BJ (cell line): Measurements from ENCODE around the gene FITM1. TPM values are rescaled to one million over a fixed set of nuclear protein-coding genes. Genes with fewer than 3 reads are reported as not detected.

Experiments used
- CTCF ChIA-PET: fragments of 350-600 bp; formaldehyde crosslinking; extraction: SDS; loops from one replicate; lab custom pipeline; 2021; ENCODE audit warnings: antibody characterized with exemption, inconsistent platforms; lab: Yijun Ruan, JAX
- POLR2A ChIA-PET: fragments of 300-600 bp; sonication (Branson Sonifier 250); formaldehyde crosslinking; extraction: SDS; loops from one replicate; lab custom pipeline; 2021; ENCODE audit warnings: antibody characterized with exemption; lab: Charles Lee
- DNase-seq: peaks from one replicate; pipeline ENCODE4 v3.0.0-alpha.2; 2011; ENCODE audit warnings: low read depth
- H3K27me3 ChIP-seq: 2 replicates; pipeline ENCODE4 v1.6.0; 2011; ENCODE audit warnings: low read length; ENCODE audit not compliant: control insufficient read depth, insufficient read depth
- H3K36me3 ChIP-seq: 2 replicates; pipeline ENCODE4 v1.5.1; 2011; ENCODE audit warnings: low read length; ENCODE audit not compliant: control insufficient read depth, insufficient read depth
- H3K4me3 ChIP-seq: 2 replicates; pipeline ENCODE4 v1.5.1; 2011; ENCODE audit warnings: low read depth, mild to moderate bottlenecking, control low read depth, low read length
- CTCF ChIP-seq: IDR thresholded peaks from 2 replicates; pipeline ENCODE4 v1.5.1; 2011; ENCODE audit warnings: low read depth, mild to moderate bottlenecking, control low read depth, inconsistent platforms, low read length, moderate library complexity; ENCODE audit not compliant: insufficient read depth
- polyA plus RNA-seq: library from polyadenylated mRNA; depleted of rRNA; stranded (reverse); fragments of >200 nt; gene quantifications from 2 replicates; pipeline ENCODE4 v1.2.3, GENCODE V29; 2011

The FITM1 gene
- polyA plus RNA-seq, 1 experiment, result 0.10 TPM

DNA sequence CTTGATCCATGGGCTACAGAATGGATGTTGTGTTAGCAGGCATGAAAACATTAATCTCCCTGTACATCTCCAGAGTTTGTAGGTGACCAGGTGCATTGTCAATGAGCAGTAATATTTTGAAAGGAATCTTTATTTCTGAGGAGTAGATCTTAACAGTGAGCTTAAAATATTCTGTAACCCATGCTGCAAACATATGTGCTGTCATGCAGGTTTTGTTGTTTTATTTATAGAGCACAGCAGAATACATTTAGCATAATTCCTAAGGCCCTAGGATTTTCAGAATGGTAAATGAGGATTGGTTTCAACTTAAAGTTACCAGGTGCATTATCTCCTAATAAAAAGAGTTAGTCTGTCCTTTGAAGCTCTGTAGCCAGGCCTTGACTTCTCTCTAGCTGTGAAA lies 3.5 kb upstream of the FITM1 start:
- no peak for TF ChIP-seq CTCF
- H3K4me3 ChIP-seq, result no peak overlapping the region
- H3K27me3 ChIP-seq, result no peaks in the 10 kb centered on the region
- no peak for DNase-seq
- H3K36me3 ChIP-seq, result peaks cover 2% of the 10 kb centered on the region; the same call in 1 of the 2 replicates
- CTCF ChIA-PET, result interaction anchor here (1.2 kb wide), 1 partner anchor 9 kb away, joined by 3 read pairs; the partner anchor contains the start of gene PSME1
- POLR2A ChIA-PET, result no interaction called here

DNA sequence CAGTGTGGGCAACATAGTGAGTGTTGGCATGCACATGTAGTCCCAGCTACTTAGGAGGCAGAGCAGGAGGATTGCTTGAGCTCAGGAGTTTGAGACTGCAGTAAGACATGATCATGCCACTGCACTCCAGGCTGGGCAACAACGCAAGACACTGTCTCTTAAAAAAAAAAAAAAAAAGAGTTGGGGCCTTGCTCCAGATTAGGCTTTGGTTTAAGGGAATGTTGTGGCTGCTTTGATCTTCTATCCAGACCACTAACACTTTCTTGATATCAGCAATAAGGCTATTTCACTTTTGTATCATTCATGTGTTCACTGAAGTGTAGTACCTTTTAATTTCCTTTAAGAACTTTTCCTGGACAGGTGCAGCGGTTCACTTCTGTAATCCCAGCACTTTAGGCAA lies 2.8 kb upstream of the FITM1 start:
- H3K36me3 ChIP-seq, result peaks cover 2% of the 10 kb centered on the region; the same call in 1 of the 2 replicates
- DNase-seq, result no peak
- ChIA-PET CTCF (no interaction called here), POLR2A (no interaction called here)
- H3K4me3 ChIP-seq, result no peak overlapping the region
- H3K27me3 ChIP-seq, result no peaks in the 10 kb centered on the region
- TF ChIP-seq CTCF, result no peak

GRCh38 chr14:24129410-24129998 lies 955 bp upstream of the FITM1 start:
- Histone ChIP-seq H3K27me3 (no peaks in the 10 kb centered on the region), H3K4me3 (no peak overlapping the region), H3K36me3 (no peaks in the 10 kb centered on the region)
- no peak for TF ChIP-seq CTCF
- DNase-seq, result no peak
- CTCF ChIA-PET, result interaction anchor here (0.9 to 1.0 kb wide), 2 partner anchors 9 to 39 kb away, joined by 3 to 5 read pairs; no protein-coding TSS in a partner anchor
- POLR2A ChIA-PET, result no interaction called here

GRCh38 chr14:24130717-24131548 lies 474 bp downstream of the FITM1 start:
- H3K27me3 ChIP-seq, result no peaks in the 10 kb centered on the region
- no peak overlapping the region for H3K4me3 ChIP-seq
- H3K36me3 ChIP-seq, result no peaks in the 10 kb centered on the region
- no peak for TF ChIP-seq CTCF
- ChIA-PET POLR2A (no interaction called here), CTCF (no interaction called here)
- no peak for DNase-seq

GRCh38 chr14:24131549-24131966 lies 1.1 kb downstream of the FITM1 start:
- no peak for TF ChIP-seq CTCF
- CTCF ChIA-PET, result no interaction called here
- POLR2A ChIA-PET, result no interaction called here
- no peak for DNase-seq
- no peak overlapping the region for H3K4me3 ChIP-seq
- H3K27me3 ChIP-seq, result no peaks in the 10 kb centered on the region
- H3K36me3 ChIP-seq, result no peaks in the 10 kb centered on the region
